HL-60 (cell line): Measurements from ENCODE around the gene STYK1.

Source experiments
- CTCF ChIP-seq: IDR thresholded peaks from one replicate; pipeline ENCODE4 v1.5.1; 2011; ENCODE audit warnings: low read length, control low read depth, inconsistent platforms; ENCODE audit not compliant: insufficient read depth
- POLR2AphosphoS5 ChIP-seq: IDR thresholded peaks from 2 replicates; pipeline ENCODE4 v1.6.1; 2012; ENCODE audit warnings: low read depth
- REST ChIP-seq: IDR thresholded peaks from 2 replicates; pipeline ENCODE4 v1.6.1; 2012; ENCODE audit warnings: low read depth; ENCODE audit not compliant: insufficient replicate concordance

- TF ChIP-seq CTCF (no peak), POLR2AphosphoS5 (no peak), REST (no peak)
These were observed 31.9 kb downstream of the STYK1 start for GRCh38 chr12:10641735-10642500.
